ENCODE results near the gene CDC42EP3.

Gene CDC42EP3

GRCh38 chr2:37633845-37634244, 37.6 kb downstream of the CDC42EP3 start:
- no peak for DNase-seq

- DNase-seq: no peak
Observed at GRCh38 chr2:37633234-37633633, 38.2 kb downstream of the CDC42EP3 start.

GRCh38 chr2:37632310-37632709, 39.1 kb downstream of the CDC42EP3 start:
- no peak for DNase-seq

- no peak for DNase-seq
Observed at GRCh38 chr2:37631698-37632097, 39.7 kb downstream of the CDC42EP3 start.

- no peak for DNase-seq
Observed at GRCh38 chr2:37631292-37631691, 40.1 kb downstream of the CDC42EP3 start.

GRCh38 chr2:37630776-37631175, 40.7 kb downstream of the CDC42EP3 start:
- no peak for DNase-seq

- no peak for DNase-seq
Observed at GRCh38 chr2:37630301-37630700, 41.1 kb downstream of the CDC42EP3 start.

GRCh38 chr2:37629529-37629928, 41.9 kb downstream of the CDC42EP3 start:
- DNase-seq: no peak

- DNase-seq: no peak
Observed at GRCh38 chr2:37627710-37628109, 43.7 kb downstream of the CDC42EP3 start.

GRCh38 chr2:37625796-37626571, 45.5 kb downstream of the CDC42EP3 start:
- DNase-seq: no peak

- no peak for DNase-seq
Observed at GRCh38 chr2:37625156-37625555, 46.3 kb downstream of the CDC42EP3 start.

GRCh38 chr2:37623971-37624900, 47.2 kb downstream of the CDC42EP3 start:
- DNase-seq: no peak

- DNase-seq: no peak
Observed at GRCh38 chr2:37623406-37623805, 48.0 kb downstream of the CDC42EP3 start.

GRCh38 chr2:37622450-37623100, 48.9 kb downstream of the CDC42EP3 start:
- no peak for DNase-seq

- DNase-seq: no peak
Observed at GRCh38 chr2:37621199-37621598, 50.2 kb downstream of the CDC42EP3 start.

GRCh38 chr2:37619959-37620300, 51.5 kb downstream of the CDC42EP3 start:
- no peak for DNase-seq

GRCh38 chr2:37619230-37619958, 52.0 kb downstream of the CDC42EP3 start:
- no peak for DNase-seq

GRCh38 chr2:37618326-37618725, 53.1 kb downstream of the CDC42EP3 start:
- DNase-seq: no peak

- no peak for DNase-seq
Observed at GRCh38 chr2:37617119-37617892, 54.1 kb downstream of the CDC42EP3 start.

- no peak for DNase-seq
Observed at GRCh38 chr2:37616677-37617005, 54.8 kb downstream of the CDC42EP3 start.

- no peak for DNase-seq
Observed at GRCh38 chr2:37615804-37616676, 55.4 kb downstream of the CDC42EP3 start.

Data from eye (tissue), 1 donor.